ENCODE measurements around the gene RASL10B. TPM values are rescaled to one million over a fixed set of nuclear protein-coding genes. Genes with fewer than 3 reads are reported as not detected.

Gene RASL10B
- total RNA-seq, 2 experiments from 2014 or later = 0.22 to 0.47 TPM

- H3K36me3 Mint-ChIP-seq (ENCODE audit: low read depth) = no peaks in the 10 kb centered on the region
- Histone ChIP-seq H3K4me3 (ENCODE audit: low read length) (no peak overlapping the region), H3K36me3 (ENCODE audit: insufficient read depth, low read length) (no peaks in the 10 kb centered on the region), H3K27ac (ENCODE audit: low read depth in 1 of 2, low read length in 2 of 2) (no peak overlapping the region), H3K4me1 (ENCODE audit: insufficient read depth, low read length) (peaks cover 12% of the 10 kb centered on the region), H3K9me3 (ENCODE audit: control insufficient read depth in 1 of 2, insufficient read depth in 1 of 2, low read length in 2 of 2) (peaks cover 0 to 7% of the 10 kb centered on the region in 2 experiments), H3K27me3 (ENCODE audit: control insufficient read depth in 1 of 2, insufficient read depth in 2 of 2, low read length in 2 of 2) (peaks cover 32 to 39% of the 10 kb centered on the region in 2 experiments)
- DNase-seq = no peak
- no peak overlapping the region for H3K27ac Mint-ChIP-seq
- ChIA-PET POLR2A (no interaction called here), CTCF (no interaction called here)
- no peak for ATAC-seq (ENCODE audit: poor library complexity)
- no peak for TF ChIP-seq CTCF (IDR thresholded peaks at IDR 0.05)
- no peaks in the 10 kb centered on the region for H3K9me3 Mint-ChIP-seq
- peaks cover 4% of the 10 kb centered on the region for H3K4me1 Mint-ChIP-seq (ENCODE audit: low read depth)
- intact Hi-C loops (cut with DNase I, micrococcal nuclease) = no loop called here
- peaks cover 46% of the 10 kb centered on the region for H3K27me3 Mint-ChIP-seq
- no peak overlapping the region for H3K4me3 Mint-ChIP-seq
Measured at GRCh38 chr17:35752471-35752870, 21.0 kb downstream of the RASL10B start.

DNA sequence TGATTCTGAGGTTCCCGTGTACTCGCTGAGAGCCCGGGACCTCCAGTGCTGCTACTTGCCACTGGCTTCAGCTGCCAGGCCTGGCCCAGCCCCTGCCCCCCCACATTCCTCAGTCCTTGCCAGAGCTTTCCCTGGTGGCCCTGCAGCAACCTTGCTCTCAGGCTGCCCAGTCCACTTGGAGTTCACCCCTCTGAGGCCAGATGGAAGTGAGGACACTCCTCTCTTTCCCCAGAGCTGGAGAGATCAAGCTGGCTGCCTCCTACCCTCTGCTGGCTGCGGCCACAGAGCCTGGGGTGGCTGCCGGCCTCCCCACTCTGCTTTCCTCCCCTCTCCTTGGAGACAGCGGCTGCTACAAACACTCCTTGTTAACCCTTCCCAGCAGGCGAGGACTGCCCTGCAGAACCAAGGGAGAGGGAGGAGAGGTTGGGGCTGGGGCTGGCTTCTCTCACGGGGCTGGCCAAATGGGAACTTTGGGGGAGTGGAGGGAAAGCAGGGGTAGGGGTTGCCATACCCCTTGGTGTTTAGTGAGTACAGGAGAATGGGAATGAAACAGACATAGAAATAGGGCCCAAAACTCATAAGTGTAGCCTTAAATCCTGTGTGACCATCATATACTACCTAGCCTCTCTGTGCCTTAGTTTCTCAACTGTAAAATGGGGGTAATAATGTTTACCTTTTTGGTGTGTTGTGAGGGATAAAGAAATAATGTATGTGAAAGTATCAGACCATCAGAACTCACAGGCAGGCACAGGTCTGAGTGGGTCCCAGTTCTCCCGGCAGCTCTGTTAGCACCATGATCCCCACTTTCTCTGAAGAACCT is 21.7 kb downstream of the RASL10B start, which contains the start of gene GAS2L2:
Gene GAS2L2 (minus strand): TSS at position 295 of the 820 bp plus-strand sequence. CDS start 389 bp downstream, outside the sequence.
- no peak for TF ChIP-seq CTCF (IDR thresholded peaks at IDR 0.05)
- peaks cover 4% of the 10 kb centered on the region for H3K4me1 Mint-ChIP-seq (ENCODE audit: low read depth)
- Histone ChIP-seq H3K27ac (ENCODE audit: low read depth in 1 of 2, low read length in 2 of 2) (no peak within 1 kb of the TSS), H3K9me3 (ENCODE audit: control insufficient read depth in 1 of 2, insufficient read depth in 1 of 2, low read length in 2 of 2) (peaks cover 0 to 6% of the 10 kb centered on the region in 2 experiments), H3K27me3 (ENCODE audit: control insufficient read depth in 1 of 2, insufficient read depth in 2 of 2, low read length in 2 of 2) (peaks cover 28 to 34% of the 10 kb centered on the region in 2 experiments), H3K4me1 (ENCODE audit: insufficient read depth, low read length) (peaks cover 10% of the 10 kb centered on the region), H3K4me3 (ENCODE audit: low read length) (no peak within 1 kb of the TSS), H3K36me3 (ENCODE audit: insufficient read depth, low read length) (no peaks in the 10 kb centered on the region)
- ChIA-PET POLR2A (no interaction called here), CTCF (no interaction called here)
- no peaks in the 10 kb centered on the region for H3K9me3 Mint-ChIP-seq
- ATAC-seq (ENCODE audit: poor library complexity) (no peak), DNase-seq (no peak)
- intact Hi-C loops (cut with DNase I, micrococcal nuclease) = no loop called here
- no peak within 1 kb of the TSS for H3K4me3 Mint-ChIP-seq
- no peak within 1 kb of the TSS for H3K27ac Mint-ChIP-seq
- H3K27me3 Mint-ChIP-seq = peaks cover 41% of the 10 kb centered on the region
- no peaks in the 10 kb centered on the region for H3K36me3 Mint-ChIP-seq (ENCODE audit: low read depth)

- POLR2A ChIA-PET = no interaction called here
- no peak for TF ChIP-seq CTCF (IDR thresholded peaks at IDR 0.05)
- H3K9me3 Mint-ChIP-seq = no peaks in the 10 kb centered on the region
- no peaks in the 10 kb centered on the region for H3K4me1 Mint-ChIP-seq (ENCODE audit: low read depth)
- no peak for ATAC-seq (ENCODE audit: poor library complexity)
- no peaks in the 10 kb centered on the region for H3K27me3 Mint-ChIP-seq
- no peaks in the 10 kb centered on the region for H3K36me3 Mint-ChIP-seq (ENCODE audit: low read depth)
- intact Hi-C loops (cut with DNase I, micrococcal nuclease) = no loop called here
- Histone ChIP-seq H3K36me3 (ENCODE audit: insufficient read depth, low read length) (no peaks in the 10 kb centered on the region), H3K27me3 (ENCODE audit: control insufficient read depth in 1 of 2, insufficient read depth in 2 of 2, low read length in 2 of 2) (peaks cover 0 to 3% of the 10 kb centered on the region in 2 experiments), H3K27ac (ENCODE audit: low read depth in 1 of 2, low read length in 2 of 2) (no peak overlapping the region), H3K9me3 (ENCODE audit: control insufficient read depth in 1 of 2, insufficient read depth in 1 of 2, low read length in 2 of 2) (no peaks in the 10 kb centered on the region), H3K4me1 (ENCODE audit: insufficient read depth, low read length) (peaks cover 4% of the 10 kb centered on the region), H3K4me3 (ENCODE audit: low read length) (no peak overlapping the region)
- CTCF ChIA-PET = no interaction called here
- no peak overlapping the region for H3K27ac Mint-ChIP-seq
- H3K4me3 Mint-ChIP-seq = no peak overlapping the region
- no peak for DNase-seq
Measured at GRCh38 chr17:35757243-35757642, 25.8 kb downstream of the RASL10B start.

Data from CD4-positive, alpha-beta T cell (primary cell).